GM04503 (cell line): Measurements from ENCODE around the gene HSD17B12.
"Not testable (repeated sequence)": the region's sequence is repeated elsewhere in the genome, so short reads cannot be mapped to it uniquely, and the experiment has no call there.

Experiments used
- DNase-seq: peaks from one replicate; pipeline ENCODE4 v3.0.0-alpha.2; 2012; ENCODE audit warnings: low read depth

HSD17B12 gene

GRCh38 chr11:43680521-43681400, at the start of gene HSD17B12:
Gene HSD17B12, plus strand, starts transcription at chr11:43680738. Its CDS starts 90 bp downstream, at chr11:43680828.
- DNase-seq: peak; percentile 96

DNA sequence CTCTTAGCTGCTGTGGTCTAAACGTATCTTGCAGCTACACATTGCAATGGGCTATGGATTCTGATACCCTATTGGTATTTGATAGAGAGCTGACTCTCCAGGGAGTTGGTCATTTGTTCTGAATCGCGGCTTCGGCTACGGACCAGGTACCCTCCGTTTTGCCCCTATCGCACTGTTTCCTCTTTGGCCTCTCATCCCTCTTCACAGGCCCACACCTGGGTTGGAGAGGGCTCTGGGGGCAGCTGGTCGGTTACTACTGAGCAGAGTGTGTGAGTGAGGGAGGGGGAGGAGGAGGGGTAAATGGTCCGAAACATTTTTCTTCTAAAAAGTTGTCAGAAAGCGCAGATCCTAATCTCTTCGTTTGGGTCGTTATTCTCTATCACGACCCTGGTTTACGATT, 48.8 kb upstream of the HSD17B12 start:
- DNase-seq: no peak

GRCh38 chr11:43632181-43632580, 48.4 kb upstream of the HSD17B12 start:
- no peak for DNase-seq

DNA sequence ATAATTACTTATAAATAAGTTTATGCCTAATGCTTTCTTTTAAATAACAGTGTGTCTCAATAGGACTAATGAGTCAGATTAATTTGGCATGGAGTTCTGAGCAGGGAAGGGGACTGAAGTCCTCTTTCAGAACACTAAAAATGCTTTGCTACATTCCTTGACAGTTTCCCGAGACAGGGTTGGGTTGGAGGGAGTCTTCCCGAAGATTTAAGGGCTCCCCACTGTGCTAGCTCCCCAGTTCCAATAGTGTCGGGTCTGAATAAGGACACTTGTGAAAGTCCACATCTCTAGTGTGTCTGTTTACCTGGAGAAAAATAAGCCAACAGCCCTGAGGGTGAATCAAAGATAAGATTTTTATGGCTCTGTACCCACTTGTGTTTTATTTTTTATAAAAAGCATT, 41.8 kb upstream of the HSD17B12 start:
- DNase-seq: no peak

DNA sequence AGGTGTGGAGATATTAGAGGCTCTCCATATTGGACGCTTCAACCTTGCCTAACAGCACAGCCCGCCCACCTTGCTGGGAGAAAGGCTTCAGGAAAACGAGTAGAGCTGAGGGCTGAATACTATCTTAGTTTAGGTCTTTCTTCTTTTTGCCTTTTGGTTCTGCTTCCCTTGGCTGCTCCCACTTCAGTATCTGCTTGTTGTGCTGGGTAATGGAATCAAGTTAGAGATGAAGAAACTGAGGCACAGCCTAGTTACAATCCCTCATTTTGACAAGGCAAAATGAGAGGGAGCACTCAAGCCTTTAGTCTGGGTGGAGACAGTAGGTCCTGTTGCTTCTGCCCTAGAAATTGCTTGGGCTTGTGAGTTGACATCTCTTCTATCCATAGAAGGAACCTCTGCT, 41.3 kb upstream of the HSD17B12 start:
- no peak for DNase-seq

DNA sequence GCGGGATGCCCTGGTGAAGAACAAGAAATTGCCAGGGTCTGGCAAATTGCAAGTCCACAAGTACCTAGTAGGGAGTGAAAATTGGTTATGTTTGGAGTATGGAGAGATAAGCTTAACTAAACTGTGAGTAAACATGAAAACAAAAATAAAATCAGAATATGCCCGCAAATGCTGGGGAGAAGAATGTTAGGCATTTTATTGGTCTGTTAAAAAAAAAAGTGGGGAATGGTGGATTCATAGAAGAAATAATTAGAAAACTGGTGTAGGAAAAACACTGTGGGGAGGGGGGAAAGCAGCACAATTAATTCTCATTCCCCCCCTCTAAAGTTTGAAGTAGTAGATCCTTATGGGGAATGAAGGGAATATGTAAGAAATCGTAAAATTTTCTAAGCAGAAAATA, 40.6 kb upstream of the HSD17B12 start:
- DNase-seq: no peak

- DNase-seq: peak; percentile 34
These were observed 36.5 kb upstream of the HSD17B12 start for GRCh38 chr11:43643898-43644620.

- DNase-seq: no peak
These were observed 35.8 kb upstream of the HSD17B12 start for GRCh38 chr11:43644621-43645299.

- no peak for DNase-seq
These were observed 33.8 kb upstream of the HSD17B12 start for GRCh38 chr11:43646767-43647166.

GRCh38 chr11:43648888-43649287, 31.6 kb upstream of the HSD17B12 start:
- no peak for DNase-seq

GRCh38 chr11:43649501-43649900, 31.0 kb upstream of the HSD17B12 start:
- DNase-seq: no peak

DNA sequence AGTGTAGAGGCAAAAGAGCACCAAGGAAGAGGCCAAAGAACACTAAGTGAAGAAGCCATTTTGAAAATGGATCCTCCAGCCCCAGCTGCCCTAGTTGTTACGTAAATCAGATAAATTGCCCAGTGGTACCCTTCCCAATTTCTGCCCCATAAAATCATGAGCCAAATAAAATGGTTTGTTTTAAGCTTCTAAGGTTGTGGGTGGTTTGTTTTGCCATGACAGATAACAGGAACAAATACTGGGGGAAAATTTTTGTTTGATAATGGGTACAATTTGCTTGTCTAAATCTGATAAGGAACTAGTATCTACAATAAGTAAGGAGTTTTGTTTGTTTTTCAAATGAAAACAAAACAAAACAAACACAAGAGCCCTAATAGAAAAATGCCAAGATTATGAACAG, 30.6 kb upstream of the HSD17B12 start:
- no peak for DNase-seq

DNA sequence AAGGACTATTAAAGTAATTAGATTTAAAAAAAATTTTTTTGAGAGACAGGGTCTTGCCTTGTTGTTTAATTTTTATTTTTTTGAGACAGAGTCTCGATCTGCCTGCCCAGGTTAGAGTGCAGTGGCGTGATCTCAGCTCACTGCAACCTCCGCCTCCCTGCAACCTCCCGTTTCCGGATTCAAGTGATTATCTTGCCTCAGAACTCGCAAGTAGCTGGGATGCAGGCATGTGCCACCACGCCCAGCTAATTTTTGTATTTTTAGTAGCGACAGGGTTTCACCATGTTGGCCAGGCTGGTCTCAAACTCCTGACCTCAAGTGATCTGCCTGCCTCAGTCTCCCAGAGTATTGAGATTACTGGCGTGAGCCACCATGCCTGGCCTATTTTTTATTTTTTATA, 17.5 kb upstream of the HSD17B12 start:
- not testable (repeated sequence) for DNase-seq

DNA sequence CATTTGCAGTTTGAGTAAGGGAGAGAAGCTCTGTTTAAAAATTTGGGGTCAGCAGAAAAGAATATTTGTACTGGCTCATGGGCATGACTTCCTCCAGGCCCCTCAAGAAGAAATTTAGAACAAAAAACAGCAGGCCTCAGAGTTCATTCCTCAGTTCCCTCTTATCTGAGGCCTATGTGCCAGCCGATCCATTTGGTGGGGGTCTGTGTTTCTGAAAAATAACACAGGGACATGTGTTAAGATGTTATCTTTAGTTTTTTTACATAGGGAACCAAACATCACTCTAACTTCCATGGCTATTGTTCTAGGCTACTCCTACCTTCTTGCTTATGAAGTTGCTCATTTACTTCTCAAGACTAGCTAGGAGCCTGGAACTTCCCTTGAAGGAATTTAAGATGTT, 16.2 kb upstream of the HSD17B12 start:
- no peak for DNase-seq

- DNase-seq: not testable (repeated sequence)
These were observed 9.3 kb upstream of the HSD17B12 start for GRCh38 chr11:43671284-43671683.

DNA sequence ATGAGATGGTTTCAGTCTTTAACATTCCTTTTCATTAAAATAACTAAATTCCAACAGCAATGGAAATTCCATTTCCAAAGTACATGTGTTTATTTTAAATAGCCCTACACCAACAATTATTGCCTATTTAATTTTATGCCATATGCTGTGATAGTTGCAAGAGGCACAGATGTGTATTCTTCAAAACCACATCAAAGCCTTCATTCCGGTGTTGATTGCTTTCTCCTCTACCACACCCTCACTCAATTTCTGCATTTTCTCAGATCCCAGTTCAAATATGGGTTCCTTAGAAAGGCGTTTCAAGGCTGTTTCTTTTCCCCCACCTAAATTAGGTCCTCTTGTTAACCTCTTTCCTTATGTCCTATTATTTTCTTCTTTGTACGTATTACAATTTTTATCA, 6.0 kb upstream of the HSD17B12 start:
- DNase-seq: no peak

GRCh38 chr11:43676933-43677332, 3.6 kb upstream of the HSD17B12 start:
- DNase-seq: no peak

DNA sequence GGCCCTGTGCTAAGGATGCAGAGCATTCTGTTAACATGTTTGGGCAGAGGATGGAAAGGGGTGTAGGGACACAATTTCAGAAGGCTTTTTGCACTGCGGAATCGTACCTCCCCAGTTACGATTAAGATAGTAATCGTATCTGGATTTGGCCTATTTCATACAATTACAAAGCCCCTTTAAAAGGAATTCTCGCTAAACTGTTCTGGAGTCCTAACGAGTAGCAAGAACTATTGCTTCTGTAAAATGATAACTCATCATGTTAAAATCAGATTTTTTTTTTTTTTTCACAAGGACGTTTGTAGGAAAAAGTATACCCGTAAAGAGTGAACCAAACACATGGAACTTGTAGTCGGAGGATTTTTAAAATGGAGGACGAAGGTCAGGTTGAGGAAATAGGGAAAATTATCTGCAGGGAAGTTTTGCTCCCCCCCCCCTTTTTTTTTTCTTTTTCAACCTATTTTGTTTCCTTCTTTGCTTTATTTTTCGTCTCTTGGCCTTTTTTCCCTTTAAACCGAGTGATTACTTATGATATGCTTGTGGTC, 934 bp downstream of the HSD17B12 start:
- peak; percentile 11 for DNase-seq

DNA sequence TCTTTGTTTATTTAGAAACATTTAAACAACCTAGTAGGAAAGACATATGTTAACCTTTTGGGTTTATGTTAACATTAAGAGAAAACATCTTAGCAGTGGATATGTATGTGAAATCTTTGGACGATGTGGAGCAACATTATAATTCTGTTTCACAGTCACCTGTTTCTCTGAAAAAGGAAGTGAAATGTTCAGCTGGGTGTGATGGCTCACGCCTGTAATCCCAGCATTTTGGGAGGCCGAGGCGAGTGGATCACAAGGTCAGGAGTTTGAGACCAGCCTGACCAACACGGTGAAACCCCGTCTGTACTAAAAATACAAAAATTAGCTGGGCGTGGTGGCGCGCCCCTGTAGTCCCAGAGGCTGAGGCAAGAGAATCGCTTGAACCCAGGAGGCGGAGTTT, 1.5 kb downstream of the HSD17B12 start:
- DNase-seq: not testable (repeated sequence)

DNA sequence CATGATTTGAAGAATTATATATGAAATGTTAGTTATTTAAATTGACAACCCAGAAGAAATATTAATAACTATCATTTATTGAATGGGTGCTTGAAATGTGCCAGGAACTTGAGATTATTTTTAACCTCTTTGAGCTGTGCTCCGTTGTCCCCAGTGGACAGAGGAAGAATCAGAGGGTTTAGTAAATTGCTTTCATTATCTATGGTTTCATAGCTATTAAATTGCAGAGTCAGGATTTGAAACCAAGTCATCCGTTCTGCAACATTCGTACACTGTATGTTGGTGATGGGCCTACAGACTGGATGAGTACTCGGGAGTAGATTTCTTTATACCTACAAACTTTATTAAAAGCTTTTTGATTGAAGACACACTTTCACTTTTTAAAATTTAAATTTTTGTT, 4.9 kb downstream of the HSD17B12 start:
- no peak for DNase-seq

DNA sequence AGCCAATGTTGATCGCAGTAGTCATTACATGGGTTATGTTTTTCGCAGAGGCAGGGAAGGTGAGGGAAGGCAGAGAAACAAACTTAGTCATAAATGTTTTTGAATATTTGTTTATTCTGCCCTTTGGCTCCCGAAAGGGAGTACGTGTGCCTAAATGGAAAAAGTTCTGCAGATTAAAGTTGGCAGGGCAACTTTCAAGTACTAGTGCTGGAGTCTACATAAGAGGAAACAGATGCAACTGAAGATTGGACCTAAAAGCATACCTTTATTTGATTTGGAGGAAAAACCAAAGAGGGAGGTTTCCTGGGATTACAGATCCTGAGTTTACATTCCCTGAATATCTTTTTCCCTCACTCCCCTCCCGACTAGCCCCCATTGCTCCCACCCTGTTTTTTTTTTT, 5.7 kb downstream of the HSD17B12 start:
- no peak for DNase-seq

DNA sequence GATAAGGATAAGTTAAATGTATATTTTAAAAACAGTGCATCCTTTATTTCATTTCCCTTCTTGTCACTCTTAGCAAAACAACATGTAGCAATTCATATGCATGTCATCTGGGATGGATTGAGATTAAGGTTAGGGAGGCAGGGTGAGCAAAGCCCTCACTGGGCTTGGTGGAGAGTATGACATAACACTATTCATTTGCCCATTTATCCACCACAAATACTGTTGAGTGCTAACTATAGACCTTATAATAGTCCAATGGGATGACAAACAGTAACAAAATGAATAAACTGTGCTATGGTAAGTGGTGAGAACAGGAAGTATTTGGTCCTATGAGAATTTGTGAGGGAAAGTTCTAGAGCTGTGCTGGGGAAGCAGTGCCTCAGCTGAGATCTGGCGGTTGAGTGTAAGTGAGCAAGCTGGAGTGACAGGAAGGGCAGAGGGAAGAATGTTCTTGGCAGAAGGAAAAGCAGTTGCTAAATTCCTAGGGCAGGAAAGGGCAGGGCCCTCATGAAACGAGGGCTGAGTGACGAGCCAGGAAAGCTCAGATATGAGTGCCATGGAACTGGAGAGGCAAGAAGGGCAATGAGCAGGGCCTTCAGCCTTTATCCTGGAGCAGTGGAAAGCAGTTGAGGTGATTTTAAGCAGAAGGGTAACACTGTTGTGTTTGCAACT, 6.7 kb downstream of the HSD17B12 start:
- peak; percentile 2 for DNase-seq
